Epithelial cell of esophagus (primary cell): Measurements from ENCODE around the gene BBS5.
"Not testable (repeated sequence)": the region's sequence is repeated elsewhere in the genome, so short reads cannot be mapped to it uniquely, and the experiment has no call there.

Source experiments
- DNase-seq: peaks from one replicate; pipeline ENCODE4 v3.0.0; 2010; ENCODE audit warnings: low read depth
- H3K4me3 ChIP-seq: 2 replicates; pipeline ENCODE4 v1.5.1; 2011; ENCODE audit warnings: mild to moderate bottlenecking, low read length, control low read depth
- TF ChIP-seq, protein P1 (sequence below): IDR thresholded peaks from 2 replicates; pipeline ENCODE4 v1.5.1; 2011; ENCODE audit warnings: low read depth, mild to moderate bottlenecking, low read length, control low read depth, inconsistent platforms; ENCODE audit not compliant: insufficient read depth; ENCODE audit errors: missing control alignments

The BBS5 gene

DNA sequence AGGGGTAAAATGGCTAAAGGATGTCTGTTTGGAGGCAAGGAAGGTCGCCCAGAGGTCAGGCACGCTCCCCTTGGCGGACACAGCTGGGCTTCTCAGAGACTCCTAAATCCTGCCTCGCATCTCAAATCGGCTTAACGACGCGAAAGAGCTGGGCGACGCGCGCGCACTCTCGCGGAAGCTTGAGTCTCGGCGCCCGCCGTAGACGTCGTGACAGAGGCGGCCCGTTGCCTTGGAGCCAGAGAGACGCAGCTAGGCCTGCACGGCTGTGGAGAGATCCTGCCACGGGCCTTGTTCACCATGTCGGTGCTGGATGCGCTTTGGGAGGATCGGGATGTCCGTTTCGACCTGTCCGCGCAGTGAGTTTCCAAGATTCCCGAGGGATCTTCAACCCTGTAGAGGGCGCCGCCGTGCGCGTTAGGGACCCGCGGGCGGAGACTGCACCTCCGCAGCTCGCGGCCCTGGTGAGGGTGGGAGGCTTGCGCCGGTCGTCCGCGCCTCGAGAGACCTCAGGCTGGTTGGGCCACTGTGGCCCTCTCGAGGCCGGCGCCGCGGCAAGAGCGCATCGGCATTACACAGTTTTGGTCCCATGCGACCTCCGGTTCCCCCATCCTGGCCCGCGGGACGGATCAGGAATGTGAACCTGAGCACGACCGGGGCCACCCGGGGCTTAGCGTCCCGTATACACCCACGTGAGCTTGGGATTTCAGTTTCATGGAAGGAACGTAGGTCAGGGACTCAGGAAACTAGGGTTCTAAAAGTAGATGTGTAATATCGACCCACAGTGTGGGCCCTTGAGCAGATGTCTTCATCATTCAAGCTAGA, at the start of gene BBS5:
TSS of gene BBS5 (plus strand) at position 238 of the 822 bp plus-strand sequence. CDS start at position 298, 60 bp downstream.
- peak within 1 kb of the TSS; percentile 85 for H3K4me3 ChIP-seq
- TF ChIP-seq, protein P1, sequence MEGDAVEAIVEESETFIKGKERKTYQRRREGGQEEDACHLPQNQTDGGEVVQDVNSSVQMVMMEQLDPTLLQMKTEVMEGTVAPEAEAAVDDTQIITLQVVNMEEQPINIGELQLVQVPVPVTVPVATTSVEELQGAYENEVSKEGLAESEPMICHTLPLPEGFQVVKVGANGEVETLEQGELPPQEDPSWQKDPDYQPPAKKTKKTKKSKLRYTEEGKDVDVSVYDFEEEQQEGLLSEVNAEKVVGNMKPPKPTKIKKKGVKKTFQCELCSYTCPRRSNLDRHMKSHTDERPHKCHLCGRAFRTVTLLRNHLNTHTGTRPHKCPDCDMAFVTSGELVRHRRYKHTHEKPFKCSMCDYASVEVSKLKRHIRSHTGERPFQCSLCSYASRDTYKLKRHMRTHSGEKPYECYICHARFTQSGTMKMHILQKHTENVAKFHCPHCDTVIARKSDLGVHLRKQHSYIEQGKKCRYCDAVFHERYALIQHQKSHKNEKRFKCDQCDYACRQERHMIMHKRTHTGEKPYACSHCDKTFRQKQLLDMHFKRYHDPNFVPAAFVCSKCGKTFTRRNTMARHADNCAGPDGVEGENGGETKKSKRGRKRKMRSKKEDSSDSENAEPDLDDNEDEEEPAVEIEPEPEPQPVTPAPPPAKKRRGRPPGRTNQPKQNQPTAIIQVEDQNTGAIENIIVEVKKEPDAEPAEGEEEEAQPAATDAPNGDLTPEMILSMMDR: peak; percentile 48
- peak; percentile 84 for DNase-seq

DNA sequence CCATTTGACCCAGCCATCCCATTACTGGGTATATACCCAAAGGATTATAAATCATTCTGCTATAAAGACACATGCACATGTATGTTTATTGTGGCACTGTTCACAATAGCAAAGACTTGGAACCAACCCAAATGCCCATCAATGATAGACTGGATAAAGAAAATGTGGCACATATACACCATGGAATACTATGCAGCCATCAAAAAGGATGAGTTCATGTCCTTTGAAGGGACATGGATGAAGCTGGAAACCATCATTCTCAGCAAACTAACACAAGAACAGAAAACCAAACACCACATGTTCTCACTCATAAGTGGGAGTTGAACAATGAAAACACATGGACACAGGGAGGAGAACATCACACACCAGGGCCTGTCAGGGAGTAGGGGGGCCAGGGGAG, 47.5 kb upstream of the BBS5 start:
- H3K4me3 ChIP-seq, DNase-seq: not testable (repeated sequence)

DNA sequence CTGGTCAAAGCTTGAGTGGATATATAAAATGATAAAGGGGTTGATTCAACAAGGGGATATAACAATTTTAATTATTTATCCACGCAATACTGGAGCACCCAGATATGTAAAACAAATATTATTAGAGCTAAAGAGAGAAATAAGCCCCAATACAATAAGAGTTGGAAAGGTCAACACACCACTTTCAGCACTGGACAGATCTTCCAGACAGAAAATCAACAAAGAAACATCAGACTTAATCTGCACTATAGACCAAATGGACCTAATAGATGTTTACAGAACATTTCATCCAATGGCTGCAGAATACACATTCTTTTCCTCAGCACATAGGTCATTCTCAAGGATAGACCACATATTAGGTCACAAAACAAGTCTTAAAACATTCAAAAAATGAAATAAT, 45.1 kb upstream of the BBS5 start:
- not testable (repeated sequence) for H3K4me3 ChIP-seq, DNase-seq

DNA sequence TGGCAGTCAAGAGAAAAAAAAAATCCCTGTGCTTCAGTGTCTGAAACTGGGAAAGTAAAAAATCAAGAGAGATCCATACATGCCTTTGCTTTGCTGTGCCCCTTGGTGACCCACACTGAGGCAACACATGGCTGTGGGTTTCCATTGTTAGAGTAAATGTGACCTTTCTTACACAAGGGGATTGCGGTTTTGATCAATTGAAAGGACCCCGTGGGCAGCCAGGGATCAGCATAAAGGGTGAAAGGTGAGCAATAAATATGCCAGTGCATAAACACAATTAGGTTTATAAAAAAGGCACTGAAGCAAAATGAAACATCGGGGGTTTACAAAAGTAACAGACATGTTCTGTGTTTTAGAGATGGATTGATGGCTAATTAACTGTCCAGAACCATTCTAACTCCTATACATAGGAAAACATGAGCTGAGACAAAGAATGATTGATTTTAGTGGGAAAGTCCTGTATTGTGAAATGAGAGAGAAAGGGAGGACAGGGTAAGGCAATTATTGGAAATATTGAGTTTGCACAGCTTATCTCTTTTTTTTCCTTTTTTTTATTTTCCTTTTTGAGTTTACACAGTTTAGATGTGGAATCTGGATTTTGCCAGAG, 40.7 kb upstream of the BBS5 start:
- DNase-seq: no peak
- H3K4me3 ChIP-seq: no peak overlapping the region
- TF ChIP-seq, protein P1: no peak

DNA sequence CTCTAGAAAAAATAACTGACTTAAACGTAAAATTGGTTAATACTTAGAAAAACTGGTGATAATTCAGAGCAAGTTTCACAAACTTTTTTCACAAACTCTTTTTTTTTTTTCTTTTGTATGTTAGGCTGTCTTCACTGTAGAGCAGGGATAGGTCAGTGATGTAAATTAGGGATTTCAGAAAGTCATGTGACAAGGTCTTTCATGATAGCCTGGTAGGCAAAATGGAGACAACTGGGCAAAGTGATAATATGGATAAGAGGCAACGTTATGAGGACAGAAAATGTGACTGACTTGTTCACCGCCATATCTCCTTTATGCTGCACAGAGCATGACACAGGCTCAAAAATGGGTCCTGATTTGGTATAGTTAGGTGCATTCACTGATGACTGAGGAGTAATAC, 39.4 kb upstream of the BBS5 start:
- TF ChIP-seq, protein P1: no peak
- no peak for DNase-seq
- no peak overlapping the region for H3K4me3 ChIP-seq

DNA sequence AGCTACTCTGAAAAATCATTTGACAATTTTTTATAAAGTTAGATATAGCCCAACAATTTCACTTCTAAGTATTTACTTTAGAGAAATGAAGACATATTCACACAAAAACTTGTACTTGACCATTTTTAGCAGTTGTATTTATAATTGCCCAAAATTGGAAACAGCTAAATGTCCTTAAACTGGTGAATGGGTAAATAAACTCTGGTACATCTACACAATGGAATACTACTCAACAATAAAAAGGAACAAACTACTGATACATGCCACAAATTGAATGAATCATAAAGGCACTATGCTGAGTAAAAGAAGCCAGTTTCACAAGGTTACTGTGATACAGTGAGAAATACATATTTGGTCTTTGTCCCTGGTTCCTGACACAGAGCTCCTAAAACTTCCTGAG, 32.8 kb upstream of the BBS5 start:
- no peak overlapping the region for H3K4me3 ChIP-seq
- TF ChIP-seq, protein P1: no peak
- DNase-seq: no peak

DNA sequence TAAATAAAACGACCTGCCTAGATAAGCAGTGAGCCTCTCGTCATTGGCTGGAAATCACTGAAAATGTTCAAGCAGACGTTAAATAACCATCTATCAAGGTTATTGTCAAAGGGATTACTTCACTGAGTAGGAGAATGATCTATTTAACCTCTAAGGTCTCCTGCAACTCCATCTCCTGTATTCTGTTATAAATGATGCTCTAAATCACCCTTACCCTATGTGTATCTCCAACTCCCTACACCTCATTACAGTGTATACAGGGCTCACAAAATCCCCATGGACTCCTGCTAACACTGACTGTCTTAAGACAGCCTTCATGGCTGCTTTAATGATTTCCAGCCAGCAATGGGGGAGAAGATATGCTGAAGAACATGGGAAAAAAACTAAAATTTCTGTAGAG, 31.0 kb upstream of the BBS5 start:
- H3K4me3 ChIP-seq: no peak overlapping the region
- TF ChIP-seq, protein P1: no peak
- no peak for DNase-seq

DNA sequence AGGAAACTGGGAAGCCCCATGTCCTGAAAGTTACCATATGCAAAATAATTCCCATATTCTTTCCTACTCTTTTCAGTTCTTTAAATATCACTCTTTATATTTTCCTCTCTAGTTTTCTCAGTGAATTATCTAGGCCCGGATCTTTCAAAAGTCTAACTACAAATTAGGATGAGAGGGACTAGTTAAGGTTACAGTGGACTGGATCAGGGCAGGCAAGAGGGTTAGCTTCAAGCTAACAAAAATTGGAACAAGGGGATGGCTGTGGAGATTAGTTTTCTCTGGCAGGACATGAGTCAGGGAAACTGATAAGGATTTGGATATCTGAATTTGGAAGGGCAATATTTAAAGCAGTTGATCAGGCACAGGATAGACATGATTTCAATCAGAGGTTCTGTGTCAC, 30.4 kb upstream of the BBS5 start:
- TF ChIP-seq, protein P1: no peak
- no peak overlapping the region for H3K4me3 ChIP-seq
- no peak for DNase-seq
